OCI-LY1 (cell line): Measurements from ENCODE around the gene GPRIN2.
"Not testable (repeated sequence)": the region's sequence is repeated elsewhere in the genome, so short reads cannot be mapped to it uniquely, and the experiment has no call there.

Source experiments
- EZH2 ChIP-seq: fragments of 200-600 bp; sonication (generic), shearing (Covaris generic); IDR thresholded peaks from 2 replicates; pipeline ENCODE4 v1.8.0; 2017; ENCODE audit warnings: borderline replicate concordance, mixed run types, mild to moderate bottlenecking, antibody characterized with exemption, low read length, moderate library complexity, mixed read lengths
- TF ChIP-seq, protein P1 (sequence below): fragments of 200-600 bp; sonication (generic), shearing (Covaris generic); IDR thresholded peaks from 2 replicates; pipeline ENCODE4 v1.5.1; 2017; ENCODE audit warnings: mild to moderate bottlenecking, antibody characterized with exemption, low read length, moderate library complexity, mixed read lengths

DNA sequence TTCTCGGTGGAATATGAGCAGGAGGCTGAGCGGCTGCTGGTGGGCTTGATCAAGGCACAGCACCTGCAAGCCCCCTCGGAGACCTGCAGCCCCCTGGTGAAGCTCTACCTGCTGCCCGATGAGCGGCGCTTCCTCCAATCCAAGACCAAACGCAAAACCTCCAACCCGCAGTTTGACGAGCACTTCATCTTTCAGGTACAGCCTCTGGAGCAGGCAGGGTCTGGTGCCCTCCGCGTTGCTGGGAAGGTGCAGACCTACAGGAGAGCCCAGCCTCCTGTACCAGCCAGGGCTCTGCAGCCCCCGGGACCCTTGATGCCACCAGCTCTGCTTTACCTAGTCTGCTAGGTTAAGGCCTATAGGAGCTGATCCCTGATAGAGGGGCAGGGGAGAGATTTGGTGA lies 25.5 kb upstream of the GPRIN2 start:
- TF ChIP-seq, protein P1, sequence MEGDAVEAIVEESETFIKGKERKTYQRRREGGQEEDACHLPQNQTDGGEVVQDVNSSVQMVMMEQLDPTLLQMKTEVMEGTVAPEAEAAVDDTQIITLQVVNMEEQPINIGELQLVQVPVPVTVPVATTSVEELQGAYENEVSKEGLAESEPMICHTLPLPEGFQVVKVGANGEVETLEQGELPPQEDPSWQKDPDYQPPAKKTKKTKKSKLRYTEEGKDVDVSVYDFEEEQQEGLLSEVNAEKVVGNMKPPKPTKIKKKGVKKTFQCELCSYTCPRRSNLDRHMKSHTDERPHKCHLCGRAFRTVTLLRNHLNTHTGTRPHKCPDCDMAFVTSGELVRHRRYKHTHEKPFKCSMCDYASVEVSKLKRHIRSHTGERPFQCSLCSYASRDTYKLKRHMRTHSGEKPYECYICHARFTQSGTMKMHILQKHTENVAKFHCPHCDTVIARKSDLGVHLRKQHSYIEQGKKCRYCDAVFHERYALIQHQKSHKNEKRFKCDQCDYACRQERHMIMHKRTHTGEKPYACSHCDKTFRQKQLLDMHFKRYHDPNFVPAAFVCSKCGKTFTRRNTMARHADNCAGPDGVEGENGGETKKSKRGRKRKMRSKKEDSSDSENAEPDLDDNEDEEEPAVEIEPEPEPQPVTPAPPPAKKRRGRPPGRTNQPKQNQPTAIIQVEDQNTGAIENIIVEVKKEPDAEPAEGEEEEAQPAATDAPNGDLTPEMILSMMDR = not testable (repeated sequence)
- TF ChIP-seq EZH2 = not testable (repeated sequence)
